Endodermal cell (in vitro differentiated cells): ENCODE measurements around the gene XXYLT1. TPM values are rescaled to one million over a fixed set of nuclear protein-coding genes. Genes with fewer than 3 reads are reported as not detected.

Source experiments
- DNase-seq: peaks from one replicate; pipeline ENCODE4 v3.0.0-alpha.2; 2017
- H3K27ac ChIP-seq: 2 replicates; pipeline ENCODE4 v1.5.1; 2013; ENCODE audit warnings: mild to moderate bottlenecking, low read depth, low read length, moderate library complexity
- H3K27me3 ChIP-seq: 2 replicates; pipeline ENCODE4 v1.6.1; 2013; ENCODE audit warnings: mild to moderate bottlenecking, low read length, moderate library complexity; ENCODE audit not compliant: insufficient read depth, control insufficient read depth, poor library complexity, severe bottlenecking
- H3K36me3 ChIP-seq: 2 replicates; pipeline ENCODE4 v1.7.0; 2013; ENCODE audit warnings: mild to moderate bottlenecking, low read length, moderate library complexity; ENCODE audit not compliant: control insufficient read depth, insufficient read depth
- H3K4me1 ChIP-seq: one replicate; pipeline ENCODE4 v1.7.0; 2013; ENCODE audit warnings: low read length; ENCODE audit not compliant: control insufficient read depth, insufficient read depth
- H3K4me3 ChIP-seq: 2 replicates; pipeline ENCODE4 v1.5.1; 2013; ENCODE audit warnings: mild to moderate bottlenecking, low read length, moderate library complexity
- H3K9ac ChIP-seq: 2 replicates; pipeline ENCODE4 v1.6.1; 2013; ENCODE audit warnings: mild to moderate bottlenecking, low read length, moderate library complexity; ENCODE audit not compliant: poor library complexity, severe bottlenecking; ENCODE audit errors: extremely low read depth
- H3K9me3 ChIP-seq: 2 replicates; pipeline ENCODE4 v1.6.1; 2013; ENCODE audit warnings: mild to moderate bottlenecking, low read length, moderate library complexity; ENCODE audit not compliant: control insufficient read depth
- H3K27ac Mint-ChIP-seq: 2 replicates; pipeline ENCODE4 v1.8.0; 2020; ENCODE audit warnings: mixed read lengths
- H3K27me3 Mint-ChIP-seq: 2 replicates; pipeline ENCODE4 v1.8.0; 2021; ENCODE audit warnings: mild to moderate bottlenecking, mixed read lengths; ENCODE audit not compliant: insufficient read depth
- H3K36me3 Mint-ChIP-seq: 2 replicates; pipeline ENCODE4 v1.8.0; 2020; ENCODE audit warnings: low read depth, mixed read lengths
- H3K4me1 Mint-ChIP-seq: 2 replicates; pipeline ENCODE4 v1.8.0; 2020; ENCODE audit warnings: mixed read lengths
- H3K4me3 Mint-ChIP-seq: 2 replicates; pipeline ENCODE4 v1.8.0; 2020; ENCODE audit warnings: mild to moderate bottlenecking, moderate library complexity, mixed read lengths
- H3K9me3 Mint-ChIP-seq: 2 replicates; pipeline ENCODE4 v1.8.0; 2020; ENCODE audit warnings: mild to moderate bottlenecking, mixed read lengths
- WGBS, 2 experiments: methylation state at CpG; one replicate each; pipeline versions ENCODE4 v1.1.5 to v1.1.7; 2013; ENCODE audit warnings: missing lambda C conversion rate in 2 of 2, mixed read lengths in 1 of 2; ENCODE audit not compliant: insufficient coverage in 1 of 2, insufficient read length in 1 of 2; 5-methylcytosine and 5-hydroxymethylcytosine counted together
- total RNA-seq, 2 donors: library from RNA; stranded (reverse); fragmentation: NEBNext Ultra II Directional in 1 of 2; extraction: Animal tissue kit (Norgen Biotek cat#: 25700) in 1 of 2; gene quantifications; 2 replicates in 1 of 2; 3 replicates in 1 of 2; pipeline ENCODE4 v1.2.1, GENCODE V29; 2021
- TF ChIP-seq, protein P1 (sequence below): fragments of 200-600 bp; sonication (generic); conservative IDR thresholded peaks from 2 replicates; pipeline ENCODE4 v1.5.0; 2021; ENCODE audit warnings: antibody characterized with exemption, mild to moderate bottlenecking

XXYLT1 gene
- total RNA-seq, 2 donors from 2014 or later: 35.5 to 38.3 TPM

DNA sequence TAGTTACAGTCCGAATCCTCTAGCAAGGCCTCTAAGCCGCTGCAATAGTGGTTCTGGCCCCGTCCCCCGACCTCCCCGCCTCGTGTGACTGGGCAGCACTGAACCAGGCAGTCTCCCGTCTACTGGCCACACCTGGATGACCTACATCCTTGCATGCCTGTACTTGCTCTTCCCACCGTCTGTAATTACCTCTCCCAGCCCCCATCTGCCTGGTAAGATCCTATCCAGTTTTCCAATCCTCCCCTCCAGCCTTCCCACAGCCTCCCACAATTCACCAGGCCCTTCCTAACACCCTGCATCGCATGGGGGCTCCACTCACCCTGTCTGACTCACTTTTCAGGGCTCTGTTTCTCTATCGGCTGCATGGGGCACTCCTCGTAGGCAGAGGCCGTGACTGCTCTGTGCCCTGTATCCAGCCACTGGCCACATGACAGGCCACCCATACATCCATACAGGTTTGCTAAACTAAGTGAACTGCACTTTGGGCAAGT, 32.8 kb downstream of the XXYLT1 start:
- TF ChIP-seq, protein P1, sequence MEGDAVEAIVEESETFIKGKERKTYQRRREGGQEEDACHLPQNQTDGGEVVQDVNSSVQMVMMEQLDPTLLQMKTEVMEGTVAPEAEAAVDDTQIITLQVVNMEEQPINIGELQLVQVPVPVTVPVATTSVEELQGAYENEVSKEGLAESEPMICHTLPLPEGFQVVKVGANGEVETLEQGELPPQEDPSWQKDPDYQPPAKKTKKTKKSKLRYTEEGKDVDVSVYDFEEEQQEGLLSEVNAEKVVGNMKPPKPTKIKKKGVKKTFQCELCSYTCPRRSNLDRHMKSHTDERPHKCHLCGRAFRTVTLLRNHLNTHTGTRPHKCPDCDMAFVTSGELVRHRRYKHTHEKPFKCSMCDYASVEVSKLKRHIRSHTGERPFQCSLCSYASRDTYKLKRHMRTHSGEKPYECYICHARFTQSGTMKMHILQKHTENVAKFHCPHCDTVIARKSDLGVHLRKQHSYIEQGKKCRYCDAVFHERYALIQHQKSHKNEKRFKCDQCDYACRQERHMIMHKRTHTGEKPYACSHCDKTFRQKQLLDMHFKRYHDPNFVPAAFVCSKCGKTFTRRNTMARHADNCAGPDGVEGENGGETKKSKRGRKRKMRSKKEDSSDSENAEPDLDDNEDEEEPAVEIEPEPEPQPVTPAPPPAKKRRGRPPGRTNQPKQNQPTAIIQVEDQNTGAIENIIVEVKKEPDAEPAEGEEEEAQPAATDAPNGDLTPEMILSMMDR: no peak
- Mint-ChIP-seq H3K4me3 (no peak overlapping the region), H3K27me3 (no peaks in the 10 kb centered on the region), H3K4me1 (peaks cover 12% of the 10 kb centered on the region), H3K9me3 (peaks cover 11% of the 10 kb centered on the region), H3K27ac (peak overlapping the region; percentile 50), H3K36me3 (peaks cover 47% of the 10 kb centered on the region)
- Histone ChIP-seq H3K27me3 (no peaks in the 10 kb centered on the region), H3K4me3 (no peak overlapping the region), H3K9me3 (peaks cover 4% of the 10 kb centered on the region), H3K4me1 (no peaks in the 10 kb centered on the region), H3K36me3 (peaks cover 12% of the 10 kb centered on the region), H3K27ac (no peak overlapping the region), H3K9ac (no peak overlapping the region)
- DNase-seq: peak; percentile 32
- WGBS, 2 experiments: 94 to 100% methylated on average over 9 to 12 of the region's 12 CpGs

DNA sequence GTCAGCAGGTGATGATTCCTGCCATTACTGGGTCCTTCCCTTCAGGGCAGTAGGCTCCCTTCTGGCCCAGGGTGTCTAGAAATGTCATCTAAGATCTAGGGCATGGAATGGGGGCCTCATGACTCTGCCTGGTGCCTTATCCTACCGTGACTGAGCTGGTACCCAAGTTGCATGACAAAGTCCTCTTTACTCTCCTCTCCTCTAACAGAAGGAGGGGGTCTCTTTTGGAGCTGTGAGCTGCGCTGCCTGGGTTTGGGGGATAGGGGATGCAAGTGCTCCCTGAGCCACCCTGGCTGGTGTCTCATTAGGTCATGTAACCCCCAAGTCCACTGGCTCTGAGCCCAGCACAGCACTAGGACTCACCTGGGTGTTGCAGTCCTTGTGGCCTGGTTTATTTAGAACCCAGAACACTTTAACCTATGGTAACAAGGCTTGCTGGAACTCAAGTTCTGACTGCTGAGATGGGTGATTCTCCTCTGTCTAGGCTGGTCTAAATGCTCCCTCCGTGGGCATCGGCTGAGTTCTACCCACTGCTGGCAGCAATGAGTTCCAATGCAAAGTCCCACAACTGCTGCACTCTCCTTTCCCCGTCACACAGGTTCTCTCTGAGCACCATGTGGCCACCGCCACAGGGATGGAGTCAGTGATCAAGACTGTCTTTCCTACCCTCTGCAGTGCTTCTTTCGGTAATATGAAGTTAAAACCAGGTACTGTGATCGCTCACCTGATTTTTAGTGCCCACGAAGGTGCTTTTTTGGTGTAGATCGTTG, 34.0 kb downstream of the XXYLT1 start:
- DNase-seq: peak; percentile 11
- H3K27me3 Mint-ChIP-seq: no peaks in the 10 kb centered on the region
- H3K4me3 ChIP-seq: no peak overlapping the region
- TF ChIP-seq, protein P1: no peak
- H3K4me1 ChIP-seq: no peaks in the 10 kb centered on the region
- no peak overlapping the region for H3K27ac ChIP-seq
- peaks cover 5% of the 10 kb centered on the region for H3K4me1 Mint-ChIP-seq
- peaks cover 45% of the 10 kb centered on the region for H3K36me3 Mint-ChIP-seq
- H3K9me3 Mint-ChIP-seq: peaks cover 12% of the 10 kb centered on the region
- peaks cover 12% of the 10 kb centered on the region for H3K36me3 ChIP-seq
- no peak overlapping the region for H3K9ac ChIP-seq
- 95% methylated on average over 6 to 10 of the region's 10 CpGs for WGBS, 2 experiments
- H3K27ac Mint-ChIP-seq: no peak overlapping the region
- no peaks in the 10 kb centered on the region for H3K27me3 ChIP-seq
- peaks cover 9% of the 10 kb centered on the region for H3K9me3 ChIP-seq
- H3K4me3 Mint-ChIP-seq: no peak overlapping the region

DNA sequence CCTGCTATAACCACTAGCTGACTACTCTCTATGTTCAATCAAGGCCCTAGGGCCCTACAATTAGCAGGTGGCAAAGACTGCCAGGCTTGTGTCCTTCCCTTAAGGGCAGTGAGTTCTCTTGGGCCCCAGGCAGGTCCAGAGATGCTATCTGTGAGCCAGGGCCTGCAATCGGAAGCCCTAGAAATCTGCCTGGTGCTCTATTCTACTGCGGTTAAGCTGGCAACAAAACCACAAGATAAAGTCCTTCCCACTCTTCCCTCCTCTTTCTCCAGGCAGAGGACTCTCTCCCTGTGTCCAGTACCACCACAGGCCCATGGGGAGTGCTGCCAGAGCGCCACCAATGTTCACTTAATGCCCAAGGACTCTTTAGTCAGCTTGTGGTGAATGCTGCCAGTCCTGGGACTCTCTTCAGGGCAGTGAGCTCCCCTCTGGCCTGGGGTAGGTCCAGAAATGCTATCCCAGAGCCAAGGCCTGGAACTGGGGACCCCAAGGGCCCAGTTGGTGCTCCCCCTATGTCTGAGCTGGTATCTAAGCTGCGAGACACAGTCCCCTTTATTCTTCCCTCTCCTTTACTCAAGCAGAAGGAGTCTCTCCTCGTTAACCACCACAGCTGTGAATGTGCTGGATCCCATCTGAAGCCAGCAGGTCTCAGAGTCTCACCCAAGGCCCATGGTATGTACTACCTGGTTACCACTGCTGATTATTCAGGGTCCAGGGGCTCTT, 34.7 kb downstream of the XXYLT1 start:
- DNase-seq: peak; percentile 23
- peaks cover 12% of the 10 kb centered on the region for H3K9me3 ChIP-seq
- H3K27ac Mint-ChIP-seq: no peak overlapping the region
- H3K36me3 Mint-ChIP-seq: peaks cover 41% of the 10 kb centered on the region
- H3K27me3 Mint-ChIP-seq: no peaks in the 10 kb centered on the region
- H3K27me3 ChIP-seq: no peaks in the 10 kb centered on the region
- no peak overlapping the region for H3K4me3 Mint-ChIP-seq
- WGBS, 2 experiments: 89 to 95% methylated on average over 3 to 5 of the region's 5 CpGs
- H3K4me3 ChIP-seq: no peak overlapping the region
- H3K27ac ChIP-seq: no peak overlapping the region
- peaks cover 12% of the 10 kb centered on the region for H3K9me3 Mint-ChIP-seq
- no peaks in the 10 kb centered on the region for H3K4me1 Mint-ChIP-seq
- TF ChIP-seq, protein P1: no peak
- peaks cover 8% of the 10 kb centered on the region for H3K36me3 ChIP-seq
- H3K4me1 ChIP-seq: no peaks in the 10 kb centered on the region
- H3K9ac ChIP-seq: no peak overlapping the region
